Kidney (tissue), 14 donors: ENCODE results near the gene ABCA8. TPM values are rescaled to one million over a fixed set of nuclear protein-coding genes. Genes with fewer than 3 reads are reported as not detected.

Experiments used
- DNase-seq, 5 donors: peaks; one replicate each; pipeline ENCODE4 v3.0.0-alpha.2; 2013 to 2020
- FAIRE-seq: peaks from 2 replicates; lab custom pipeline; 2012; peaks lifted over from hg19 to GRCh38; lab: Jason Lieb, UNC
- H3K27ac ChIP-seq, 2 donors: one replicate each; pipeline ENCODE4 v1.7.0; 2013; ENCODE audit warnings: low read depth in 2 of 2, low read length in 2 of 2, inconsistent platforms in 1 of 2
- H3K27me3 ChIP-seq: one replicate; pipeline ENCODE4 v1.7.1; 2013; ENCODE audit warnings: low read length, inconsistent platforms; ENCODE audit not compliant: control insufficient read depth, insufficient read depth
- H3K36me3 ChIP-seq, 3 donors: one replicate each; pipeline versions ENCODE4 v1.7.0 to v1.7.1; 2013; ENCODE audit warnings: low read length in 3 of 3, control low read depth in 1 of 3, inconsistent platforms in 1 of 3; ENCODE audit not compliant: insufficient read depth in 3 of 3, control insufficient read depth in 2 of 3
- H3K4me1 ChIP-seq, 3 donors: one replicate each; pipeline versions ENCODE4 v1.7.0 to v1.7.1; 2013; ENCODE audit warnings: low read length in 3 of 3, inconsistent platforms in 1 of 3, low read depth in 1 of 3; ENCODE audit not compliant: control insufficient read depth in 2 of 3, insufficient read depth in 2 of 3
- H3K4me3 ChIP-seq, 3 donors: one replicate each; pipeline versions ENCODE4 v1.7.0 to v1.8.1; 2013; ENCODE audit warnings: low read length in 3 of 3, control low read depth in 1 of 3, inconsistent platforms in 1 of 3
- H3K9ac ChIP-seq, 3 donors: one replicate each; pipeline versions ENCODE4 v1.7.0 to v1.7.1; 2013; ENCODE audit warnings: low read length in 3 of 3, control low read depth in 1 of 3, inconsistent platforms in 1 of 3
- H3K9me3 ChIP-seq, 3 donors: one replicate each; pipeline versions ENCODE4 v1.7.0 to v1.7.1; 2013; ENCODE audit warnings: low read length in 3 of 3, control low read depth in 1 of 3, inconsistent platforms in 1 of 3; ENCODE audit not compliant: control insufficient read depth in 2 of 3, insufficient read depth in 1 of 3
- CTCF ChIP-seq: IDR thresholded peaks from 3 replicates; pipeline ENCODE4 v1.5.1; 2012; ENCODE audit warnings: mild to moderate bottlenecking, moderate library complexity, borderline replicate concordance; ENCODE audit not compliant: insufficient read depth; ENCODE audit errors: extremely low read depth
- intact Hi-C: fragments of 100-400 bp; cut with DNase I; formaldehyde crosslinking; loops from one replicate; pipeline ENCODE4 v1.11.1; 2022
- polyA plus RNA-seq: library from polyadenylated mRNA; stranded (reverse); fragments of 350-450 nt; fragmentation: Illumina TruSeq; extraction: RNeasy Lipid Tissue Mini Kit (QIAGEN cat#74804); gene quantifications from one replicate; pipeline ENCODE4 v1.2.3, GENCODE V29; 2014; ENCODE audit warnings: low read depth, low replicate concordance; ENCODE audit not compliant: insufficient read depth
- total RNA-seq: library from RNA; stranded (reverse); fragmentation: NEBNext Ultra II Directional; extraction: Animal tissue kit (Norgen Biotek cat#: 25700); gene quantifications from one replicate; pipeline ENCODE4 v1.2.1, GENCODE V29; 2021
- donor health status: control.
- donor health status: control.
- donor health status: control.
- donor health status: control.
- donor health status: control.
- donor health status: DM: yes; HTN: yes; CAD: no.
- donor health status: Normal renal cell carcinoma (clear cell type).

The ABCA8 gene
- total and polyA plus RNA-seq, 2 donors from 2014 or later, result 3.7 to 9.4 TPM

- DNase-seq (no peak), FAIRE-seq (no peak)
- H3K36me3 ChIP-seq, result no peaks in the 10 kb centered on the region
- H3K27ac ChIP-seq, result no peak overlapping the region
- no peak for TF ChIP-seq CTCF
- no peak overlapping the region for H3K9ac ChIP-seq
- intact Hi-C loops, result no loop called here
- H3K27me3 ChIP-seq, result no peaks in the 10 kb centered on the region
- H3K9me3 ChIP-seq, result no peaks in the 10 kb centered on the region
- H3K4me1 ChIP-seq, result no peaks in the 10 kb centered on the region
- no peak overlapping the region for H3K4me3 ChIP-seq
Measured at GRCh38 chr17:68853036-68853435, 102.2 kb downstream of the ABCA8 start.

- Histone ChIP-seq H3K27me3 (peaks cover 2% of the 10 kb centered on the region), H3K36me3 (no peaks in the 10 kb centered on the region), H3K9me3 (no peaks in the 10 kb centered on the region), H3K27ac (no peak overlapping the region), H3K4me1 (no peaks in the 10 kb centered on the region), H3K4me3 (no peak overlapping the region), H3K9ac (no peak overlapping the region)
- FAIRE-seq (no peak), DNase-seq (peak in 1 of 5 donors; percentile 6)
- no peak for TF ChIP-seq CTCF
- intact Hi-C loops, result no loop called here
Measured at GRCh38 chr17:68851890-68852289, 103.3 kb downstream of the ABCA8 start.

- Histone ChIP-seq H3K27ac (no peak overlapping the region), H3K36me3 (no peaks in the 10 kb centered on the region), H3K27me3 (peaks cover 2% of the 10 kb centered on the region), H3K9me3 (no peaks in the 10 kb centered on the region), H3K9ac (no peak overlapping the region), H3K4me3 (no peak overlapping the region), H3K4me1 (no peaks in the 10 kb centered on the region)
- intact Hi-C loops, result no loop called here
- no peak for TF ChIP-seq CTCF
- FAIRE-seq (no peak), DNase-seq (peak in 2 of 5 donors; percentile 47 to 72)
Measured at GRCh38 chr17:68850749-68851510, 104.3 kb downstream of the ABCA8 start.
